SK-N-SH treated with all-trans-retinoic acid at 6 μM for 48 hours (cell line): Measurements from ENCODE around the gene APOL3.

Experiments used
- ATAC-seq: fragments of 200-7000 bp; cut with Tn5 transposase; 3 replicates; pipeline ENCODE4 v1.9.1; 2020; ENCODE audit warnings: mild to moderate bottlenecking, moderate library complexity
- ARNTL ChIP-seq: fragments of 450-650 bp; formaldehyde crosslinking; IDR thresholded peaks from 2 replicates; pipeline ENCODE4 v1.5.0; 2020; ENCODE audit warnings: low read depth, mild to moderate bottlenecking, moderate library complexity, borderline replicate concordance
- CSDC2 ChIP-seq: fragments of 250-450 bp; sonication (Bioruptor Pico); IDR thresholded peaks from 2 replicates; pipeline ENCODE4 v1.5.0; 2020; ENCODE audit warnings: mild to moderate bottlenecking, moderate library complexity
- ESRRG ChIP-seq: fragments of 250-450 bp; sonication (Bioruptor Pico); IDR thresholded peaks from 2 replicates; pipeline ENCODE4 v1.6.1; 2021; ENCODE audit warnings: mild to moderate bottlenecking
- GLIS3 ChIP-seq: fragments of 250-450 bp; sonication (Bioruptor Pico); IDR thresholded peaks from 2 replicates; pipeline ENCODE4 v1.5.0; 2020; ENCODE audit warnings: mild to moderate bottlenecking, moderate library complexity
- OSR1 ChIP-seq: fragments of 250-450 bp; sonication (Bioruptor Pico); IDR thresholded peaks from 2 replicates; pipeline ENCODE4 v1.8.0; 2022; ENCODE audit warnings: moderate library complexity, mild to moderate bottlenecking, inconsistent platforms
- PPARA ChIP-seq: fragments of 250-450 bp; sonication (Bioruptor Pico); IDR thresholded peaks from 2 replicates; pipeline ENCODE4 v1.5.0; 2020; ENCODE audit warnings: mild to moderate bottlenecking, borderline replicate concordance
- RARB ChIP-seq: fragments of 250-450 bp; sonication (Bioruptor Pico); IDR thresholded peaks from 2 replicates; pipeline ENCODE4 v1.8.0; 2021; ENCODE audit warnings: mild to moderate bottlenecking, moderate library complexity
- SNAI2 ChIP-seq: fragments of 250-450 bp; sonication (Bioruptor Pico); IDR thresholded peaks from 2 replicates; pipeline ENCODE4 v1.5.0; 2020; ENCODE audit warnings: mild to moderate bottlenecking, moderate library complexity
- TCF4 ChIP-seq: fragments of 250-450 bp; sonication (Bioruptor Pico); IDR thresholded peaks from 2 replicates; pipeline ENCODE4 v1.8.0; 2021; ENCODE audit warnings: mild to moderate bottlenecking, moderate library complexity, borderline replicate concordance
- TOX ChIP-seq: fragments of 250-450 bp; sonication (Bioruptor Pico); IDR thresholded peaks from 2 replicates; pipeline ENCODE4 v1.8.0; 2021; ENCODE audit warnings: mild to moderate bottlenecking, moderate library complexity, borderline replicate concordance
- ZC3H10 ChIP-seq: fragments of 250-450 bp; sonication (Bioruptor Pico); IDR thresholded peaks from 2 replicates; pipeline ENCODE4 v1.5.1; 2021; ENCODE audit warnings: mild to moderate bottlenecking, moderate library complexity
- ZFP3 ChIP-seq: fragments of 250-450 bp; sonication (Bioruptor Pico); IDR thresholded peaks from 2 replicates; pipeline ENCODE4 v1.5.0; 2020; ENCODE audit warnings: mild to moderate bottlenecking, moderate library complexity
- ZFP30 ChIP-seq: fragments of 450-650 bp; formaldehyde crosslinking; IDR thresholded peaks from 2 replicates; pipeline ENCODE4 v1.5.0; 2022; ENCODE audit warnings: mild to moderate bottlenecking, moderate library complexity
- ZNF70 ChIP-seq: fragments of 450-650 bp; formaldehyde crosslinking; IDR thresholded peaks from 2 replicates; pipeline ENCODE4 v1.5.0; 2020; ENCODE audit warnings: mild to moderate bottlenecking, moderate library complexity
- ZNF8 ChIP-seq: fragments of 450-650 bp; formaldehyde crosslinking; IDR thresholded peaks from 2 replicates; pipeline ENCODE4 v1.5.0; 2020; ENCODE audit warnings: mild to moderate bottlenecking, moderate library complexity
- TF ChIP-seq, protein P1 (sequence below): fragments of 250-450 bp; sonication (Bioruptor Pico); IDR thresholded peaks from 2 replicates; pipeline ENCODE4 v1.8.0; 2020; ENCODE audit warnings: mild to moderate bottlenecking, moderate library complexity, borderline replicate concordance
- TF ChIP-seq, protein P2 (sequence below): fragments of 250-450 bp; sonication (Bioruptor Pico); IDR thresholded peaks from 2 replicates; pipeline ENCODE4 v1.5.1; 2021; ENCODE audit warnings: mild to moderate bottlenecking, moderate library complexity
- TF ChIP-seq, protein P3 (sequence below): fragments of 250-450 bp; sonication (Bioruptor Pico); IDR thresholded peaks from 2 replicates; pipeline ENCODE4 v1.5.1; 2020; ENCODE audit warnings: low read depth, mild to moderate bottlenecking, moderate library complexity
- TF ChIP-seq, protein P4 (sequence below): fragments of 250-450 bp; sonication (Bioruptor Pico); IDR thresholded peaks from 2 replicates; pipeline ENCODE4 v1.5.0; 2020; ENCODE audit warnings: mild to moderate bottlenecking, moderate library complexity
- TF ChIP-seq, protein P5 (sequence below): fragments of 250-450 bp; sonication (Bioruptor Pico); IDR thresholded peaks from 2 replicates; pipeline ENCODE4 v1.8.0; 2021; ENCODE audit warnings: low read depth, mild to moderate bottlenecking, moderate library complexity, borderline replicate concordance

APOL3 gene

DNA sequence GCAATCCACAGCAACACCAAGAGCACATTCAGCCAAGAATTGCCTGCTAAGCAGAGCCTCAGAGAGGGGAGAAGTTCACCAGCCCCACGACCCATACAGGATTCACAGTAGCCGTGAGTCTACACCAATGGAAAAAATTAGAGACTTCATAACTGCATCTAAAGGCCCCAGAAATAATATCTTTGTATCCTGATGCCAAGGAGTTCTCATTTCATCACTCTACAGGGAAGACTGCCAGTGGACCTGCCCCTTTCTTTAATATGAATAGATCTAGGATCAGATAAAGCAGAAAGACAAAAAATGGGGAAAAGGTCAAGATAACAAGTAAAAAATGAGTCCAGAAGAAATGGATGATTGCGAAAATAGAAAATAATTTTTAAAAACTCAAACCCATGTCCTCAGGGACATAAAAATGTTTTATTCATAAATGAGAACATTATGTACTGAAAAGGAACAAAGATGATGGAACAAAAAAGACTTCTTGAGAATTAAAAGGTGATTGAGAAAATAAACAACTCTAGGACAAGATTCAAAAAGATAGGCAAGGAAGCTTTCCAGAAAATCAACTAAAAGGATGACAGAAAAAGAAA, 9.5 kb downstream of the APOL3 start (continued):
- TF ChIP-seq, protein P1, sequence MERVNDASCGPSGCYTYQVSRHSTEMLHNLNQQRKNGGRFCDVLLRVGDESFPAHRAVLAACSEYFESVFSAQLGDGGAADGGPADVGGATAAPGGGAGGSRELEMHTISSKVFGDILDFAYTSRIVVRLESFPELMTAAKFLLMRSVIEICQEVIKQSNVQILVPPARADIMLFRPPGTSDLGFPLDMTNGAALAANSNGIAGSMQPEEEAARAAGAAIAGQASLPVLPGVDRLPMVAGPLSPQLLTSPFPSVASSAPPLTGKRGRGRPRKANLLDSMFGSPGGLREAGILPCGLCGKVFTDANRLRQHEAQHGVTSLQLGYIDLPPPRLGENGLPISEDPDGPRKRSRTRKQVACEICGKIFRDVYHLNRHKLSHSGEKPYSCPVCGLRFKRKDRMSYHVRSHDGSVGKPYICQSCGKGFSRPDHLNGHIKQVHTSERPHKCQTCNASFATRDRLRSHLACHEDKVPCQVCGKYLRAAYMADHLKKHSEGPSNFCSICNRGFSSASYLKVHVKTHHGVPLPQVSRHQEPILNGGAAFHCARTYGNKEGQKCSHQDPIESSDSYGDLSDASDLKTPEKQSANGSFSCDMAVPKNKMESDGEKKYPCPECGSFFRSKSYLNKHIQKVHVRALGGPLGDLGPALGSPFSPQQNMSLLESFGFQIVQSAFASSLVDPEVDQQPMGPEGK (CRISPR knock-in tag) = no peak

DNA sequence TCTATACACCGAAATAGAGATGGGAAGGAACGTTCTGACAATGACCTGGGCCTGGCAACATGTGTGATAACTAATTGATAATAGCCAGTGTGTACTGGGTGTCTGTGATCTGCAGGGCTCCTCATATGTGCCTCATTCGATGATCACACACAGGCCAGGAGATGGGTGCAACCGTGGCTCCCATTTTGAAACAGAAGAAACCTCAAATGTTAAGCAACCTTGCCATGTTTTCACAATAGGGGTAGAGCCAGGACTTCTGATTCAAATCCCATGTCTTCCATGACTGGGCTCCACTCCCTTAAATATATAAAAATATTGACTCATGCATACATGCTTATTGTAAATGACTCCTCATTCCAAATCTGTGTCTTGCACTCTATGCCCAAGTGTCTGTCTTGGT, 11.1 kb downstream of the APOL3 start:
- ATAC-seq = no peak
- TF ChIP-seq, protein P2, sequence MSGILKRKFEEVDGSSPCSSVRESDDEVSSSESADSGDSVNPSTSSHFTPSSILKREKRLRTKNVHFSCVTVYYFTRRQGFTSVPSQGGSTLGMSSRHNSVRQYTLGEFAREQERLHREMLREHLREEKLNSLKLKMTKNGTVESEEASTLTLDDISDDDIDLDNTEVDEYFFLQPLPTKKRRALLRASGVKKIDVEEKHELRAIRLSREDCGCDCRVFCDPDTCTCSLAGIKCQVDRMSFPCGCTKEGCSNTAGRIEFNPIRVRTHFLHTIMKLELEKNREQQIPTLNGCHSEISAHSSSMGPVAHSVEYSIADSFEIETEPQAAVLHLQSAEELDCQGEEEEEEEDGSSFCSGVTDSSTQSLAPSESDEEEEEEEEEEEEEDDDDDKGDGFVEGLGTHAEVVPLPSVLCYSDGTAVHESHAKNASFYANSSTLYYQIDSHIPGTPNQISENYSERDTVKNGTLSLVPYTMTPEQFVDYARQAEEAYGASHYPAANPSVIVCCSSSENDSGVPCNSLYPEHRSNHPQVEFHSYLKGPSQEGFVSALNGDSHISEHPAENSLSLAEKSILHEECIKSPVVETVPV = no peak
- TF ChIP-seq PPARA (CRISPR knock-in tag) (no peak), ZNF70 (CRISPR knock-in tag) (no peak), ZNF8 (CRISPR knock-in tag) (no peak), ESRRG (no peak), TOX (CRISPR knock-in tag) (no peak), ZFP3 (CRISPR knock-in tag) (no peak), OSR1 (CRISPR knock-in tag) (no peak), RARB (CRISPR knock-in tag) (no peak), TCF4 (CRISPR knock-in tag) (no peak), ZFP30 (no peak), ARNTL (no peak), SNAI2 (no peak), CSDC2 (CRISPR knock-in tag) (no peak)
- TF ChIP-seq, protein P3, sequence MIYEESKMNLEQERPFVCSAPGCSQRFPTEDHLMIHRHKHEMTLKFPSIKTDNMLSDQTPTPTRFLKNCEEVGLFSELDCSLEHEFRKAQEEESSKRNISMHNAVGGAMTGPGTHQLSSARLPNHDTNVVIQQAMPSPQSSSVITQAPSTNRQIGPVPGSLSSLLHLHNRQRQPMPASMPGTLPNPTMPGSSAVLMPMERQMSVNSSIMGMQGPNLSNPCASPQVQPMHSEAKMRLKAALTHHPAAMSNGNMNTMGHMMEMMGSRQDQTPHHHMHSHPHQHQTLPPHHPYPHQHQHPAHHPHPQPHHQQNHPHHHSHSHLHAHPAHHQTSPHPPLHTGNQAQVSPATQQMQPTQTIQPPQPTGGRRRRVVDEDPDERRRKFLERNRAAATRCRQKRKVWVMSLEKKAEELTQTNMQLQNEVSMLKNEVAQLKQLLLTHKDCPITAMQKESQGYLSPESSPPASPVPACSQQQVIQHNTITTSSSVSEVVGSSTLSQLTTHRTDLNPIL (CRISPR knock-in tag) = no peak
- TF ChIP-seq, protein P1 (CRISPR knock-in tag) = no peak
- TF ChIP-seq, protein P4, sequence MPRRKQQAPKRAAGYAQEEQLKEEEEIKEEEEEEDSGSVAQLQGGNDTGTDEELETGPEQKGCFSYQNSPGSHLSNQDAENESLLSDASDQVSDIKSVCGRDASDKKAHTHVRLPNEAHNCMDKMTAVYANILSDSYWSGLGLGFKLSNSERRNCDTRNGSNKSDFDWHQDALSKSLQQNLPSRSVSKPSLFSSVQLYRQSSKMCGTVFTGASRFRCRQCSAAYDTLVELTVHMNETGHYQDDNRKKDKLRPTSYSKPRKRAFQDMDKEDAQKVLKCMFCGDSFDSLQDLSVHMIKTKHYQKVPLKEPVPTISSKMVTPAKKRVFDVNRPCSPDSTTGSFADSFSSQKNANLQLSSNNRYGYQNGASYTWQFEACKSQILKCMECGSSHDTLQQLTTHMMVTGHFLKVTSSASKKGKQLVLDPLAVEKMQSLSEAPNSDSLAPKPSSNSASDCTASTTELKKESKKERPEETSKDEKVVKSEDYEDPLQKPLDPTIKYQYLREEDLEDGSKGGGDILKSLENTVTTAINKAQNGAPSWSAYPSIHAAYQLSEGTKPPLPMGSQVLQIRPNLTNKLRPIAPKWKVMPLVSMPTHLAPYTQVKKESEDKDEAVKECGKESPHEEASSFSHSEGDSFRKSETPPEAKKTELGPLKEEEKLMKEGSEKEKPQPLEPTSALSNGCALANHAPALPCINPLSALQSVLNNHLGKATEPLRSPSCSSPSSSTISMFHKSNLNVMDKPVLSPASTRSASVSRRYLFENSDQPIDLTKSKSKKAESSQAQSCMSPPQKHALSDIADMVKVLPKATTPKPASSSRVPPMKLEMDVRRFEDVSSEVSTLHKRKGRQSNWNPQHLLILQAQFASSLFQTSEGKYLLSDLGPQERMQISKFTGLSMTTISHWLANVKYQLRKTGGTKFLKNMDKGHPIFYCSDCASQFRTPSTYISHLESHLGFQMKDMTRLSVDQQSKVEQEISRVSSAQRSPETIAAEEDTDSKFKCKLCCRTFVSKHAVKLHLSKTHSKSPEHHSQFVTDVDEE (CRISPR knock-in tag) = no peak
- TF ChIP-seq, protein P5, sequence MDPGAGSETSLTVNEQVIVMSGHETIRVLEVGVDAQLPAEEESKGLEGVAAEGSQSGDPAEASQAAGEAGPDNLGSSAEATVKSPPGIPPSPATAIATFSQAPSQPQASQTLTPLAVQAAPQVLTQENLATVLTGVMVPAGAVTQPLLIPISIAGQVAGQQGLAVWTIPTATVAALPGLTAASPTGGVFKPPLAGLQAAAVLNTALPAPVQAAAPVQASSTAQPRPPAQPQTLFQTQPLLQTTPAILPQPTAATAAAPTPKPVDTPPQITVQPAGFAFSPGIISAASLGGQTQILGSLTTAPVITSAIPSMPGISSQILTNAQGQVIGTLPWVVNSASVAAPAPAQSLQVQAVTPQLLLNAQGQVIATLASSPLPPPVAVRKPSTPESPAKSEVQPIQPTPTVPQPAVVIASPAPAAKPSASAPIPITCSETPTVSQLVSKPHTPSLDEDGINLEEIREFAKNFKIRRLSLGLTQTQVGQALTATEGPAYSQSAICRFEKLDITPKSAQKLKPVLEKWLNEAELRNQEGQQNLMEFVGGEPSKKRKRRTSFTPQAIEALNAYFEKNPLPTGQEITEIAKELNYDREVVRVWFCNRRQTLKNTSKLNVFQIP (CRISPR knock-in tag) = no peak

DNA sequence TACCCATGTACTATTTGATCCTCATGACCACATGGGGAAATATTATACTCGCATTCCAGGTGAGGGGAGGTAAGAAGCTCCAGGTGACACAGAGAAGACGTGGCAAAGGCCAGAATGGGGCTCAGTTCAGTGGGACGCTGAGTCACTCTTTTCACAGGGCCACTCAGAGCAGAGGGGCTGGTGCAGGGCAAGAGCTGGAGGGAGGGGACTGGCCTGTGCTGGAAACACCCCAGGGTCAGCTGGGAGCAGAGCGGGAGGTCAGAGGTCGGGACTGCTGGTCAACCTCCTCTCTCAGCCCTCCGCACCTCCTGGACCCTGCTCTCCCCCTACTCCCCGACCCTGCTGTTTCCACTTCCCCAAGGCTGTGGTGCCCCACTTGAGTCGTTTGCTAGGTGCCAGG, 12.1 kb downstream of the APOL3 start:
- TF ChIP-seq GLIS3 (CRISPR knock-in tag) (no peak), ZC3H10 (no peak), SNAI2 (no peak), ZNF70 (CRISPR knock-in tag) (no peak)
- ATAC-seq = no peak
